Right ventricle myocardium superior (tissue), 1 donor: ENCODE measurements around the gene CHD2. TPM values are rescaled to one million over a fixed set of nuclear protein-coding genes. Genes with fewer than 3 reads are reported as not detected.

Source experiments
- ATAC-seq: fragments of 200-7000 bp; cut with Tn5 transposase; one replicate; pipeline ENCODE4 v1.9.1; 2020; ENCODE audit warnings: mild to moderate bottlenecking; ENCODE audit not compliant: poor library complexity
- DNase-seq: peaks from one replicate; pipeline ENCODE4 v3.0.0-alpha.2; 2020
- intact Hi-C: fragments of 100-400 bp; cut with DNase I; formaldehyde crosslinking; loops from one replicate; pipeline ENCODE4 v1.11.2; 2022
- total RNA-seq: library from RNA; stranded (reverse); fragmentation: NEBNext Ultra II Directional; extraction: Animal tissue kit (Norgen Biotek cat#: 25700); gene quantifications from one replicate; pipeline ENCODE4 v1.2.1, GENCODE V29; 2021
- donor health status: DM: no; HTN: yes; CAD: no; lungs with severe emphysema.

CHD2 gene
- total RNA-seq, 1 donor from 2014 or later: 43.5 TPM

GRCh38 chr15:93065641-93066045 is 165.5 kb downstream of the CHD2 start:
- DNase-seq (peak; percentile 34), ATAC-seq (no peak)
- intact Hi-C loops: no loop called here

DNA sequence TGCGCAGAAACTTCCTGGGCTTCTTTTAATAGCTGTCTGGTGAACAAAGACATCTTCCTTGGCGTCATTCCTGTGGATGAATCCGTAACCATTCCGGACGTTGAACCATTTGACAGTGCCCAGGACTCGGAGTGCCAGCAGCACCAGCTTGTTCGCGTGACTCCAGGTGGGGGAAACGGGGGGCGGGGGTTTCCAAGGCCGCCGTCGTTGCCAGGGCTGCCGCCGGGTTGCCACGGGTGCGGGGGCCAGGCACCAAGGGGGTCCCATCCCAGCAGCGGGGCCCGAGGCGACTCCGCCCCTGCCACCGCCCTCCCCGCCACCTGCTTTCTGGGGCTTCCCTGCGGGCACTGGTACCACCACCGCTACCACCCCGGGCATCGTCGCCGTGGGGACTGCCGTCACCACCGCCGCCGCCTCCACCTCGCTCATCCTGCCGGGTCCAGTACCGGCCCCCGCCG is 166.1 kb downstream of the CHD2 start:
- no peak for DNase-seq
- ATAC-seq: no peak
- intact Hi-C loops: no loop called here

GRCh38 chr15:93066834-93067648 is 166.9 kb downstream of the CHD2 start:
- DNase-seq (peak; percentile 38), ATAC-seq (peak; percentile 13)
- intact Hi-C loops: no loop called here

DNA sequence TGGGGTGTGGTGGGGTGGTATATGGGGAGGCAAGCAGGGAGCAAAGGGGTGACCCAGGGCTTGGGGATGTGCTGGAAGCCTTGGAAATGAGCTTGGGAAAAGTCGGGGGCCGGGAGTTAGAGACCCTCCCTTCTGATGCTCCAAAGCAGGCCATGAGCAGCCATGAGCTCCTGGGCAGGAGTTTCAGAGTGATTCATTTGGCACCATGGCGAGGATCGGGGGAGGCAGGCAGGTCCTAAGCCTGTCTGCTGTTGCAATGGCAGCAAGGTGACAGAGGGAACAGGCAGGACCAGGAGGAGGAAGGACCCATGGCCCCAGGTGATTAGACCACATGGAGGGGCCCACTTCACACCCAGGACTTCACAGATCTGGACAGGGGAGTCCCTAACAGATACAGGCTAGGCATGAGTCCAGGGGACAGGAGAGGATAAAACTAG is 167.5 kb downstream of the CHD2 start:
- peak; percentile 26 for DNase-seq
- no peak for ATAC-seq
- intact Hi-C loops: no loop called here

DNA sequence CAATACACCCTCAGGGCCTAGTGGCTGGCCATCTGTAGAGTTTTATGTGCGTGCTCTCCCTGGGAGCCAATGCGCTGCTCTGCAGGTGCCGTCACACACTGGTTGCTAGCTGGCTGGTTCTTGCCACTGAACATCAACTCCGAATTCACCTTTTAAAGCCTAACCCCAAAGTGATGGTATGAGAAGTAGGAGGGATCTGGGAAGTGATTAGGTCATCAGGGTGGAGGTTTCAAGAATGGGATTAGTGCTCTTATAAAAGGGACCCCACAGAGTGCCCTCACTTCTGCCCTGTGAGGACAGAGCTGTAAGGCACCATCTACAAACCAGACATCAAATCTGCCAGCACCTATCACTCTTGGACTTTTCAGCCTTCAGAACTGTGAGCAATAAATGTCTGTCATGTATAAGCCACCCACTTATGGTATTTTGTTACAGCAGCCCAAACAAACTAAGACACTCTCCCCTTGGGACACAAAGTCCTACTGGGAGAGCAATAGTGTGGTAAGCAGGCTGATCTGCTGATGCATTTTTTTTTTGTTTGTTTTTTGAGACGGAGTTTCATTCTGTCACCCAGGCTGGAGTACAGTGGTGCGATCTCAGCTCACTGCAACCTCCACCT is 168.6 kb downstream of the CHD2 start:
- DNase-seq: no peak
- no peak for ATAC-seq
- intact Hi-C loops: no loop called here

GRCh38 chr15:93070132-93070531 is 170.0 kb downstream of the CHD2 start:
- no peak for ATAC-seq
- intact Hi-C loops: no loop called here

GRCh38 chr15:93070551-93071296 is 170.6 kb downstream of the CHD2 start:
- intact Hi-C loops: no loop called here
- ATAC-seq: no peak
- DNase-seq: no peak

More at GRCh38 chr15:93070132-93070531, 170.0 kb downstream of the CHD2 start:
- DNase-seq: no peak

DNA sequence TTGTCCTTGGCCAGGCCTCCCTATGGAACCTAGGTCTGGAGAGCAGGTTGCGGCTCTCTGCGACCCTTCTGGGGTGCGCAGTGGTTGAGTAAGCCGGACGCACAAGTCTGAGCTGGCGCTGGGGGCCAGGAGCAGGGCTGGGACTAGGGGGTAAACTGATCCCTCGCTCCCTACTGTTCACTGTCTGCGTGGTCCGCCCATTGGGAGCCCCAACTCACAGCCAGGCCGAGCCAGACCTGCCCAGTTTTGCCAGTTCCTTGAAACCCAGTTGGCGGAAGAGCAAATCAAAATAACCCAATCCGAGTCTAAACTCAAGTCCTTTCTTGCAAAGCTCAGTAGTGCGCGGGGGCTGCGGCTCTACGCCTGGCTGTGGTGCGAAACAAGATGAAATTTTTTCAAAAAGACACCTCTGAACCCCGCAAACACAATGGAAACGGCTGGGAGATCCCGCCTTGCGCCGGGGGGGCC is 171.4 kb downstream of the CHD2 start:
- no peak for DNase-seq
- intact Hi-C loops: no loop called here
- no peak for ATAC-seq

DNA sequence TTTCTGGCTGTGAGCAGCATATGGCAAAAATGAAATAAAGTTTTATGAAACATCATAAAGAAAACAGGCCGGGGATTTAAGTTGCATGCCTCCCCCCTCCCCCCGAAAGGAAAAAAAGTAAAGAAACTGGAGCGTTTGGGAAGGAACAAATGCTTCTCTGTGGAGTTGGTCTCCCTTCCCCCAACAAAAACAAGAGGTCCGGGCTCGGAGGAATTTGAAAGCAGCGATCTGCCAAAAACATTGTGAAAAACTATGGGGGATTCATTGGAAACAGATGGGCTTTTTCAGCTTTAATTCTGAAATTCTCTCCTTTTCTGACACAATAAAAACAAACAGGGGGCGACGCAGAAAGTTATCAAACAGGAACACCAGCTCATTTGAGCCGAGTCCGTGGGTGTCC is 171.9 kb downstream of the CHD2 start:
- DNase-seq: no peak
- ATAC-seq: no peak
- intact Hi-C loops: no loop called here

GRCh38 chr15:93072411-93073394 is 172.6 kb downstream of the CHD2 start:
- ATAC-seq (peak; percentile 96), DNase-seq (peak; percentile 92)
- intact Hi-C loops: no loop called here

GRCh38 chr15:93073465-93073952 is 173.4 kb downstream of the CHD2 start:
- DNase-seq: peak; percentile 55

GRCh38 chr15:93074599-93074998 is 174.5 kb downstream of the CHD2 start:
- DNase-seq (no peak), ATAC-seq (no peak)
- intact Hi-C loops: no loop called here

More at GRCh38 chr15:93073465-93073952, 173.4 kb downstream of the CHD2 start:
- ATAC-seq: peak; percentile 18
- intact Hi-C loops: no loop called here

- intact Hi-C loops: no loop called here
- DNase-seq: no peak
- ATAC-seq: no peak
Measured at GRCh38 chr15:93076217-93076616, 176.1 kb downstream of the CHD2 start.

- intact Hi-C loops: no loop called here
- ATAC-seq: no peak
- DNase-seq: no peak
Measured at GRCh38 chr15:93076875-93077274, 176.8 kb downstream of the CHD2 start.
